Uterus (tissue), 4 donors: Measurements from ENCODE around the gene MGRN1. TPM values are rescaled to one million over a fixed set of nuclear protein-coding genes. Genes with fewer than 3 reads are reported as not detected.

Experiments
- DNase-seq, 2 donors: peaks; one replicate each; pipeline ENCODE4 v3.0.0-alpha.2; 2019 to 2020
- H3K27ac ChIP-seq, 2 donors: fragments of 200-600 bp; sonication (generic); 1 replicate in 1 of 2; 2 replicates in 1 of 2; pipeline ENCODE4 v1.5.1; 2016 to 2018
- H3K27me3 ChIP-seq, 2 donors: fragments of 200-600 bp; sonication (generic); one replicate each; pipeline ENCODE4 v1.5.1; 2018 to 2019; ENCODE audit warnings: control low read depth in 1 of 2
- H3K36me3 ChIP-seq, 2 donors: fragments of 200-600 bp; sonication (generic); one replicate each; pipeline ENCODE4 v1.5.1; 2019; ENCODE audit warnings: control low read depth in 1 of 2
- H3K4me1 ChIP-seq, 2 donors: fragments of 200-600 bp; sonication (generic); one replicate each; pipeline ENCODE4 v1.5.1; 2018 to 2019; ENCODE audit warnings: control low read depth in 1 of 2
- H3K4me3 ChIP-seq, 2 donors: fragments of 200-600 bp; sonication (generic); 1 replicate in 1 of 2; 2 replicates in 1 of 2; pipeline ENCODE4 v1.5.1; 2018 to 2019; ENCODE audit warnings: mild to moderate bottlenecking in 1 of 2
- H3K9me3 ChIP-seq, 2 donors: fragments of 200-600 bp; sonication (generic); one replicate each; pipeline ENCODE4 v1.5.1; 2019; ENCODE audit warnings: control low read depth in 1 of 2
- POLR2A ChIP-seq, 2 donors: fragments of 450-650 bp; IDR thresholded peaks; one replicate each; pipeline ENCODE4 v1.6.1; 2016; ENCODE audit warnings: antibody characterized with exemption in 2 of 2, mild to moderate bottlenecking in 1 of 2, moderate library complexity in 1 of 2
- intact Hi-C: fragments of 100-400 bp; cut with DNase I; formaldehyde crosslinking; loops from one replicate; pipeline ENCODE4 v1.15.1; 2023; ENCODE audit warnings: low total_unique reads
- total RNA-seq, 4 donors: library from RNA; depleted of rRNA in 3 of 4; stranded (reverse); fragments of >200 nt in 3 of 4; gene quantifications; one replicate each; pipeline versions ENCODE4 v1.1.0 to v1.2.4, GENCODE V29; 2014 to 2023
- TF ChIP-seq, protein P1 (sequence below), 4 experiments: fragments of 200-600 bp in 2 of 4; fragments of 450-650 bp in 2 of 4; sonication (generic) in 2 of 4; IDR thresholded peaks; one replicate each; pipeline ENCODE4 v1.5.1; 2016 to 2019; ENCODE audit warnings: antibody characterized with exemption in 4 of 4, mild to moderate bottlenecking in 2 of 4, moderate library complexity in 1 of 4
- donor health status: DM: yes; HTN: yes; CAD: no.

MGRN1 gene
- total RNA-seq, 4 donors from 2014 or later, result 19.0 to 107 (median 68.6) TPM

DNA sequence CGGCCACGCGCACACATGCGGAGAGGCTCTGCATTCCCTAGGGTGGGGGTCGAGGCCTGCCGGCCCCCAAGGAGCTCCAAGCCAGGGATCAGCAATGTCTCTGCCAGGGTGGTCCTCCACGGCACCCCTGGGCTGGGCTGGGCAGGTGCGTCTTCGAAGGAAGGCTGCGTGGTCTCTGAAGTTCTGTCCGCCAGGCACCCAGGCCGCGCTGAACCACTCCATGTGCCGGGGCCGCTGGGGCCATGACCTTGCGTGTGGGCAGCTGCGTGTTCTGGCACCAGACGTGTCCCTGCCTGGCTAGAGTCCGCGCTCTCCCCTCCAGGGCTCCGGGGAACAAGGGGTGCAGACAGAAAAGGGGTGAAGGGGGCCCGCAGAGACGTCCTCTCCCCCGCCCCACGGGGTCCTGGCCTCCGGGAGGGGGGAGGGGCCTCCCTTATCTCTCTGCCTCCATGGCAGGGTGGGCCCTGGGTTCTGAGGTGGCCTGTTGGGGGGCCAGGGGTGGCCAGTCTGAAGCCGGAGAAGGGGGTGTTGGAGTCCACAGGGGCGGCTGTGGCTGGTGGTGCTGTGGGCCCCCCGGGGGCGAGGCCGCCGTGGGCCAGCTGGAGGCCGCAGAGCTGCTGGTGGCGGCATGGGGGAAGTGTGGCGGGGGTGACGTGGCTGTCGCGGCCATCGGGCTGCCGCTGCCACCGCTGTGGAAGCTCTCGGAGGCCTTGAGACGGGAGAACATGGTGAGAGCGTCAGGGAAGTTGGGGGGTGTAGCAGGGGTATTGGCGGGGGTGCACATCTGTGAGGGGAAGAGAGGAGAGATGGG is 15.2 kb upstream of the MGRN1 start:
- no peaks in the 10 kb centered on the region for H3K27me3 ChIP-seq
- H3K9me3 ChIP-seq, result no peaks in the 10 kb centered on the region
- H3K4me3 ChIP-seq, result no peak overlapping the region
- TF ChIP-seq, protein P1, sequence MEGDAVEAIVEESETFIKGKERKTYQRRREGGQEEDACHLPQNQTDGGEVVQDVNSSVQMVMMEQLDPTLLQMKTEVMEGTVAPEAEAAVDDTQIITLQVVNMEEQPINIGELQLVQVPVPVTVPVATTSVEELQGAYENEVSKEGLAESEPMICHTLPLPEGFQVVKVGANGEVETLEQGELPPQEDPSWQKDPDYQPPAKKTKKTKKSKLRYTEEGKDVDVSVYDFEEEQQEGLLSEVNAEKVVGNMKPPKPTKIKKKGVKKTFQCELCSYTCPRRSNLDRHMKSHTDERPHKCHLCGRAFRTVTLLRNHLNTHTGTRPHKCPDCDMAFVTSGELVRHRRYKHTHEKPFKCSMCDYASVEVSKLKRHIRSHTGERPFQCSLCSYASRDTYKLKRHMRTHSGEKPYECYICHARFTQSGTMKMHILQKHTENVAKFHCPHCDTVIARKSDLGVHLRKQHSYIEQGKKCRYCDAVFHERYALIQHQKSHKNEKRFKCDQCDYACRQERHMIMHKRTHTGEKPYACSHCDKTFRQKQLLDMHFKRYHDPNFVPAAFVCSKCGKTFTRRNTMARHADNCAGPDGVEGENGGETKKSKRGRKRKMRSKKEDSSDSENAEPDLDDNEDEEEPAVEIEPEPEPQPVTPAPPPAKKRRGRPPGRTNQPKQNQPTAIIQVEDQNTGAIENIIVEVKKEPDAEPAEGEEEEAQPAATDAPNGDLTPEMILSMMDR (IDR thresholded peaks at IDR 0.05), result no peak
- no peak for TF ChIP-seq POLR2A (IDR thresholded peaks at IDR 0.05)
- H3K27ac ChIP-seq, result no peak overlapping the region
- no peaks in the 10 kb centered on the region for H3K36me3 ChIP-seq
- intact Hi-C loops, result no loop called here
- DNase-seq, result no peak
- H3K4me1 ChIP-seq, result peaks cover 0 to 26% of the 10 kb centered on the region in 2 donors

DNA sequence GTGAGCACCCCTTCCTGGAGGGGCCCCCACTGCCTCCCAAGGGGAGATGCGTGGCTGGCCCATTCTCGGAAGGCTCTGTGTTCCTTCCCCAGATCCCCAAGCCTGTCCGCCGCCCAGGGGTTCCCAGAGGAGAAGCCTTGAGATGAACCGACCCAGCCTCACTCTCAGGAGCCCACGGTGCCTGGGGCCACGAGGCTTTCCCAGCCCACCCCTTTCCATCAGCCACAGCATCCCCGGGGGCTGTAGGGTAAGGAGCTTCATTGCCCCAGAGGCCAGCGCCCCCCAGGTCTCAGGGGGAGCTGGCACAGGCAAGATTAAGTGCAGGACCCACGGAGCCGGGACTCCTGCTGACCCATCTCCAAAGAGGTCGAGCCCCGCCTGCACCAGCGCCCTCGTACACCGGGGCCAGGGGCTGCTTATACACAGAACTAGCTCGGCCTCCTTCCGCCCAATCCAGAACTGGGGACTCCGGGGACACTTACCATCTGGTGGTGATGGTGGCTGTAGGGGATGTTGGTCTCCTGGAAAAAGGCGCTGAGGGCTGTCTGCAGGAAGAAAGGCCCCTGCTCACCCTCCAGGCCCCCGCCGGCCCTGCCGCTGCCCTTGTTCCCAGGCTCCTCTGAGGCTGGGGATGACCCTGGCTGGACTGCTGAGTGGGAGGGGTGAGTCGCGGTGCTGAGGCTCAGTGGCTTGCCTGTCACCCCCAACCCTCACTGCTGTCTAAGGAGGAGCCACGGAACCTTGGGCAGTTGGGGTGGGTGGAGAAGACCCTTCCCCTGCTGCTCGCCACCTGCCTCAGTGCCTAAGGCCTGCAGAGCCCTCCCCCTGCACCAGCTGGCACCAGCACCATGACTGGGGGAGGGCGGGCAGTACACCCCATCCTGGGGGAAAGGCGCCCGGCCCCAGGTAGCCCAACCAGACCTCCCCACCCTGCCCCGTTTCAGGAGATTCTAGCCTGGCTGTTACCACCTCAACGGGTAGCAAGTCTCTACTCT is 14.3 kb upstream of the MGRN1 start:
- Histone ChIP-seq H3K4me1 (peaks cover 0 to 26% of the 10 kb centered on the region in 2 donors), H3K36me3 (no peaks in the 10 kb centered on the region), H3K27me3 (no peaks in the 10 kb centered on the region), H3K27ac (no peak overlapping the region), H3K9me3 (no peaks in the 10 kb centered on the region), H3K4me3 (no peak overlapping the region)
- no peak for TF ChIP-seq POLR2A (IDR thresholded peaks at IDR 0.05)
- TF ChIP-seq, protein P1 (IDR thresholded peaks at IDR 0.05), result no peak
- no peak for DNase-seq
- intact Hi-C loops, result no loop called here

DNA sequence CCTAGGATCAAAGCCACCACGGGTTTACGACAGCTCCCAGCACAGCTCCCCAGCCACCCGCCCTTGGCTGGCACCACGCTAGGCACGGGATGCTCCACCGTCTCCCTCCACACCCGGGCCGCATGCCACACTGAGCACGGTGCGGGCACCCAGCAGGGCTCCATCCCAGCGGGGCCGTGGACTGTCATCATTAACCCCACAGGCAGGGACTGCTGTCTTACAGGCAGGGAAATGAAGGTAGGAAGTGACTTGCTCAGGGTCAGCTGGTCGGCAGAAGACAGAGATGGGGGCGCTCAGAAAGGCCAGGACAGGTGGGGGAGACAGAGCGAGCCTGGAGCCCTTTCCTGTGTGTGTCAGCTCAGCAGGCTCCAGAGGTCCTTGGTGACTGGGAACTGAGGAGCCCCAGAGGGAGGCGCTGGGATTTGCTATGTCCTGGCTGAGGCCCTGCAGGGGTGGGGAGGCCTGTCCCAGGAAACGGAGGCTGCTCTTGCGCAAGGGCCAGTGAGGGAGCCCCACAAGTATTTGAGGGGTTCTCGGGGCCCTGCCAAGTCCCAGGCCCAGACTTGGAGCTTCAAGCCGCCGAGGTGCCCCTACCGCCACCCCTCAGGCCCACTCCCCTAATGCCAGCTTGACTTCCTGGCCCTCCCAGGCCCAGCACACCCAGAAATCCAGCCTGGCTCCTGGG is 13.1 kb upstream of the MGRN1 start:
- TF ChIP-seq, protein P1 (IDR thresholded peaks at IDR 0.05), result no peak
- TF ChIP-seq POLR2A (IDR thresholded peaks at IDR 0.05), result no peak
- H3K36me3 ChIP-seq, result no peaks in the 10 kb centered on the region
- H3K27ac ChIP-seq, result peak overlapping the region in 1 of 2 donors; percentile 4
- no peak overlapping the region for H3K4me3 ChIP-seq
- H3K9me3 ChIP-seq, result no peaks in the 10 kb centered on the region
- no peak for DNase-seq
- H3K4me1 ChIP-seq, result peaks cover 0 to 26% of the 10 kb centered on the region in 2 donors
- intact Hi-C loops, result no loop called here
- no peaks in the 10 kb centered on the region for H3K27me3 ChIP-seq

GRCh38 chr16:4612474-4612931 is 12.1 kb upstream of the MGRN1 start:
- TF ChIP-seq, protein P1 (IDR thresholded peaks at IDR 0.05), result no peak
- TF ChIP-seq POLR2A (IDR thresholded peaks at IDR 0.05), result no peak
- Histone ChIP-seq H3K4me3 (no peak overlapping the region), H3K4me1 (peaks cover 0 to 26% of the 10 kb centered on the region in 2 donors), H3K9me3 (no peaks in the 10 kb centered on the region), H3K27ac (no peak overlapping the region), H3K36me3 (no peaks in the 10 kb centered on the region), H3K27me3 (no peaks in the 10 kb centered on the region)
- intact Hi-C loops, result no loop called here
- DNase-seq, result no peak
